ENCODE results near the gene NEU1.
"Not testable (repeated sequence)": the region's sequence is repeated elsewhere in the genome, so short reads cannot be mapped to it uniquely, and the experiment has no call there.

The NEU1 gene

DNA sequence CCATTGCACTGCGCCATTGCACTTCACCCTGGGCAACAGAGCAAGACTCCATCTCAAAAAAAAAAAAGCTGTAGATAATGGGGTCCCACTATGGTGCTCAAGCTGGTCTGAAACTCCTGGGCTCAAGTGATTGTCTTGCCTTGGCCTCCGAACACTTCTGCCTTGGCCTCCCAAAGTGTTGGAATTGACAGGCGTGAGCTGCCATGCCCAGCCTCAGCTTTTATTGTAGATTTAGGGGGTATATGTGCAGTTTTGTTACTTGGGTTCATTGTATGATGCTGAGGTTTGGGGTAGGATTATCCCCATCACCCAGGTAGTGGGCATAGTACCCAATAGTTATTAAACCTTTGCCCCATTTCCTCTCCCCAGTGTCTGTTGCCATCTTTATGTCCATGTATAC is 23.7 kb downstream of the NEU1 start:
- DNase-seq (ENCODE audit: low read depth, low spot score) = no peak

DNA sequence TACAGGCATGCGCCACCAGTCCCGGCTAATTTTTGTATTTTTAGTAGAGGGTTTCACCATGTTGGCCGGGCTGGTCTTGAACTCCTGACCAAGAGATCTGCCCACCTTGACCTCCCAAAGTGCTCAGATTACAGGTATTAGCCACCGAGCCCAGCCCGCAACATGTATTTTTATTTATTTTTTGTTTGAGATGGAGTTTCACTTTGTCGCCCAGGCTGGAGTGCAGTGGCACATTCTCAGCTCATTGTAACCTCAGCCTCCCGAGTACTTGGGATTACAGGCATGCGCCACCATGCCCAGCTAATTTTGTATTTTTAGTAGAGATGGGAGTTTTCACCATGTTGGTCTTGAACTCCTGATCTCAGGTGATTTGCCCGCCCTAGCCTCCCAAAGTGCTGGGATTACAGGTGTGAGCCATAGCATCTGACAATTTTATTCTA is 24.5 kb downstream of the NEU1 start:
- DNase-seq (ENCODE audit: low read depth, low spot score) = not testable (repeated sequence)

DNA sequence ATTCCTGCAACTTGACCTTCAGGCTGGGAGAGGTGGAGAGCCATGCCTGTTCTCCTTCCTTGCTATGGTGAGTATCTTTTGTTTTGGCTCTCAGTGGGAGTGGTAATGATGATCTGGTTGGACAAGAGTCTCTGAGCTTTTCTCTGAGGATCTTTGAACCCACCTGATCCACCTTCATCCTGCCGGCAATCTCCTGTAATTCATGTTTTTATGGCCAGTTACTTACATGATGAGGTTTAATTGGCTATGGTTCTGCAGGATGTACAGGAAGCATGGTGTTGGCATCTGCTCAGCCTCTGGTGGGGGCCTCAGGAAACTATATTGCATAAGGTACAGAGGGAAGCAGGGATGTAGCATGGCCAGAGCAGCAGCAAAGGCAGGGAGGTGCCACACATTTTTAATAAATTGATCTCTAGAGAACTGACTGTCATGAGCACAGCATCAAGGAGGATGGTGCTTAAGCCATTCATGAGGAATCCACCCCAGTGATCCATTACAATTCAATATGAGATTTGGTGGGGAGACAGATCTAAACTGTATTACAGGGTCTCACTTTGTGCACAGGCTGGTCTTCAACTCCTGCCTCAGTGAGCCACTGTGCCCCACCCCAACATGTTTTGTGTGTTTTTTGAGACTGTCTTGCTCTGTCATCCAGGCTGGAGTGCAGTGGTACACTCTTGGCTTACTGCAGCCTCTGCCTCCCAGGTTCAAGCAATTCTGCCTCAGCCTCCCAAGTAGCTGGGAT is 25.1 kb downstream of the NEU1 start:
- DNase-seq (ENCODE audit: low read depth, low spot score) = no peak

DNA sequence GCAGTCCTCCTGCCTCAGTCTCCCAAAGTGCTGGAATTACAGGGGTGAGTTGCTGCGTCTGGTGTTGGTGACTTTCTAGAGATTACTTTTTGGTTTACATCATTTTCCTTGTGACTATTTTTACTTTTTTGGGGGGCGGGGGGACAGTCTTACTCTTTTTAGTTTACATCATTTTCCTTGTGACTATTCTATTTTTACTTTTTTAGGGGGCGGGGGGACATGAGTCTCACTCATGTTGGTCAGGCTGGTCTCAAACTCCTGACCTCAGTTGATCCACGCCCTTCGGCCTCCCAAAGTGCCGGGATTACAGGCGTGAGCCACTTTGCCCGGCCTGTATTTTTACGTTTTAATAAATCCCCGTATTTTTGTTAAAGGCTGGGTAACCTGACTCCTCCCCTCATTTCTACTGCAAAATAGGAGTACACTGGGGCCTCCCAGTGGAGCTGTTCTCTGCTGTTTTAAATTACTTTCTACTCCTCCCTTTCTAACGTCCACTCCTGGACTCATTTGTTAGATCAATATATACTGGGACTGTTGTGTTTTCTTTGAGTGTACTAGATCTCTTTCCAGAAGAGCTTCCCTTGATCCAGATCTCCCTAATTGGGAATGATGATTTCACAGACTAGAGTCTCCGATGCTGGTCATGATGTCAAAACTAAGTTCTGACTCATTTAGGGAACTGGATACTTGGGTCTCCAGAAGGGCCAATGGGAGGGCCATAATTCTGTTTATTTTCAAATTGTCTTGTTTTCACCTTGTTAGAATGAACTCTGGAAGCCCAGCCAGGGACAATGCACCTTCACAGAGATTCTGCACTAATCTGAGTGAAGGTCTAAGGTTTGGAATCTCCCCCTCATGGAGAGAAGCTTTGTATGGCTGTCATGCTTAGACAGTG is 25.9 kb downstream of the NEU1 start:
- DNase-seq (ENCODE audit: low read depth, low spot score) = no peak

DNA sequence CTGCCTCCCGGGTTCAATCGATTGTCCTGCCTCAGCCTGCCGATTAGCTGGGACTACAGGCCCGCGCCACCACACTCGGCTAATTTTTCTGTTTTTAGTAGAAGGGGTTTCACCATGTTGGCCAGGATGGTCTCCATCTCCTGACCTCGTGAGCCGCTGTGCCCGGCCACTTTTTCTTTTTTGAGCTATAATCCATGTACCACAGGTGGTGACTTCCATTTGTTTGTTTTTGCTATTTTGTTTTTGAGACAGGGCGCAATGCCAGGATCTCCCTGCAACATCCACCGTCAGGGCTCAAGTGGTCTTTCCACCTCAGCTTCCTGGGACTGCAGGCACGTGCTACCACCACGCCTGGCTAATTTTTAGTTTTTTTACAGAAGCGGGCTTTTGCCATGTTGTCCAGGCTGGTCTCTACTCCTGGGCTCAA is 26.6 kb downstream of the NEU1 start:
- DNase-seq (ENCODE audit: low read depth, low spot score) = no peak

DNA sequence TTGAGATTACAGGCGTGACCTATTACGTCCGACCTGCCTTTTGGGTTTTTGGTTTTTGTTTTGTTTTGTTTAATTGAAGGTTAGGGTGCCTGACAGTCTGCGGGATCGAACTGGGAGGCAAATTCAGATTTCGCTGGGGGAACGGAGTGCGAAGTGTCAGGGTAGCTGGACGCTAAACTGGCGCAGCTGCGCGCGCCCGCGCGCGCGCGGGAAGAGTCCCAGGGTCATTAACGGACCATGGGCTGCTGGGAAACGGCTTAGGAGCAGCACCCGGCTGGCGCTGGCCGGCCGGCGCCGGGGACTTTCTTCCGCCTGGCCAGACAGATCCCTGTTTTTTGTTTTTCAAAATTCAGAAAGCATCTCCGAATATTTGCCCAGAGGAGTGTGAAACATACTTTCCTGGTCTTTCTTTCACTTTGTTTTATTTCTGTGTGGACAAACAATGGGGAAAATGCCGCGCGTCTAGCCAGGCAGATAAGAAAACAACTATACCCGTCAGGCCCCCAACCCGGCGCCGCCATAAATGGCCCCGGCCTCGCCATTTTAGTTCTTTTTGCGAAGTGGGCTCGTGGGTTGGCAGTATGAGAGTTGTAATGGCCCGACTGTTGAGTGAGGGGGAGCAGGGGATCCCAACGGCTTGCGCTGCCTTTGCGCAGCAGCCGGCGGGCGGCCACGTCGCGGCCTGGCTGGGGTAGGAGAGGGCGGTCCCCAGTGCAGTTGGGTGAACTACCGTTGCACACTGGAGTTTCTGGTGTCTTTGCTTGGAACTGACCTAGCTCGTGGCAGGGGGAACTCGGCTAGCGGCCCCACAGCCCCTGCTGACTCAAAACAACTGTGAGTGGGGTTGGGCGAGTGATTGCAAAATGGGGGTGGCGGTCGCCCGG is 28.0 kb downstream of the NEU1 start:
- peak; percentile 93 for DNase-seq (ENCODE audit: low read depth, low spot score)

DNA sequence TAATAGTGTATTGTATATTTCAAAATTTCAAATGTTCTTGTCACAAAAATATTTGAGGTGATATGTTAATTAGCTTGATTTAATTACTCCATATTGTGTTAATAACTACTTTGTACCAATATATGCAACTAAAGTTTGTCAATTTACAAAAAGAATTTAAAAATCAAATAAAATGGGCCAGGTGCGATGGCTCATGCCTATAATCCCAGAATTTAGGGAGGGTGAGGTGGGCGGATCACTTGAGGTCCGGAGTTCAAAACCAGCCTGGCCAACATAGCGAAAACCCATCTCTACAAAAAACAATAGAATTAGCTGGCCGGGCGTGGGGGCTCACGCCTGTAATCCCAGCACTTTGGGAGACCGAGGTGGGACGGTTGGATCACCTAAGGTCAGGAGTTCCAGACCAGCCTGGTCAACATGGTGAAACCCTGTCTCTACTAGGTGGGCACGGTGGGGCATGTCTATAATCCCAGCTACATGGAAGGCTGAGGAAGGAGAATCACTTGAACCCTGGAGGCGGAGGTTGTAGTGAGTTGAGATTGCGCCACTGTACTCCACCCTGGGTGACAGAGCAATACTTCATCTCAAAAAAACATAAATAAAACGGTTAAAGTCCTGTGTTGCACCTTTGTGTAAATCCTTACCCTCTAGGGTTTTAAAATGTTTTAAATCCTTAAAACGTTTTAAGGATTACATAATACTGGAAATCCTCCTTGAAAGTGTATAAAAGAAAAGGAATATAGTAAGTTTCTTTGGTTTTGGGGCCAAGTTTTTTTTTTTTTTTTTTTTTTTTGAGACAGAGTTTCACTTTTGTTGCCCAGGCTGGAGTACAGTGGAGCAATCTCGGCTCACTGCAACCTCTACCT is 31.0 kb downstream of the NEU1 start:
- DNase-seq (ENCODE audit: low read depth, low spot score) = no peak

DNA sequence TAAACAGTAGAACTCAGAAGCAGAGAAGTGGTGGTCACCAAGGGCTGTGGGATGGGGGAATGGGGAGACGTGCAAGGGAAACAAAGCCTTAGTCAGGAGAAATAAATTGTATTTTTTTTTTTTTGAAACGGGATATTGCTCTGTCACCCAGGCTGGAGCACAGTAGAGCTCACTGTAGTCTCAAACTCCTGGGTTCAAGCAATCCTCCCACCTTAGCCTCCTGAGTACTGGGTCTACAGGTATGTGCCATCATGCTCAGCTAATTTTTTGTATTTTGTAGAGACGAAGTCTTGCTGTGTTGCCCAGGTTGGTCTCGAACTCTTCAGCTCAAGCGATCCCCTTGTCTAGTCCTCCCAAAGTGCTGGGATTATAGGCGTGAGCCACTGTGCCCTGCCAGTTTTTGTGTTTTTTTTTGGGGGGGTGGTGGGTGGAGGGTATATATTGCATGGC is 31.7 kb downstream of the NEU1 start:
- no peak for DNase-seq (ENCODE audit: low read depth, low spot score)

DNA sequence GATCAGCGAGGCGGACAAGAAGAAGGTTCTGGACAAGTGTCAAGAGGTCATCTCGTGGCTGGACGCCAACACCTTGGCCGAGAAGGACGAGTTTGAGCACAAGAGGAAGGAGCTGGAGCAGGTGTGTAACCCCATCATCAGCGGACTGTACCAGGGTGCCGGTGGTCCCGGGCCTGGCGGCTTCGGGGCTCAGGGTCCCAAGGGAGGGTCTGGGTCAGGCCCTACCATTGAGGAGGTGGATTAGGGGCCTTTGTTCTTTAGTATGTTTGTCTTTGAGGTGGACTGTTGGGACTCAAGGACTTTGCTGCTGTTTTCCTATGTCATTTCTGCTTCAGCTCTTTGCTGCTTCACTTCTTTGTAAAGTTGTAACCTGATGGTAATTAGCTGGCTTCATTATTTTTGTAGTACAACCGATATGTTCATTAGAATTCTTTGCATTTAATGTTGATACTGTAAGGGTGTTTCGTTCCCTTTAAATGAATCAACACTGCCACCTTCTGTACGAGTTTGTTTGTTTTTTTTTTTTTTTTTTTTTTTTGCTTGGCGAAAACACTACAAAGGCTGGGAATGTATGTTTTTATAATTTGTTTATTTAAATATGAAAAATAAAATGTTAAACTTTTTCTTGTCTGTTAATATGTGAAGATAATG is 32.9 kb downstream of the NEU1 start:
- peak; percentile 56 for DNase-seq (ENCODE audit: low read depth, low spot score)

DNA sequence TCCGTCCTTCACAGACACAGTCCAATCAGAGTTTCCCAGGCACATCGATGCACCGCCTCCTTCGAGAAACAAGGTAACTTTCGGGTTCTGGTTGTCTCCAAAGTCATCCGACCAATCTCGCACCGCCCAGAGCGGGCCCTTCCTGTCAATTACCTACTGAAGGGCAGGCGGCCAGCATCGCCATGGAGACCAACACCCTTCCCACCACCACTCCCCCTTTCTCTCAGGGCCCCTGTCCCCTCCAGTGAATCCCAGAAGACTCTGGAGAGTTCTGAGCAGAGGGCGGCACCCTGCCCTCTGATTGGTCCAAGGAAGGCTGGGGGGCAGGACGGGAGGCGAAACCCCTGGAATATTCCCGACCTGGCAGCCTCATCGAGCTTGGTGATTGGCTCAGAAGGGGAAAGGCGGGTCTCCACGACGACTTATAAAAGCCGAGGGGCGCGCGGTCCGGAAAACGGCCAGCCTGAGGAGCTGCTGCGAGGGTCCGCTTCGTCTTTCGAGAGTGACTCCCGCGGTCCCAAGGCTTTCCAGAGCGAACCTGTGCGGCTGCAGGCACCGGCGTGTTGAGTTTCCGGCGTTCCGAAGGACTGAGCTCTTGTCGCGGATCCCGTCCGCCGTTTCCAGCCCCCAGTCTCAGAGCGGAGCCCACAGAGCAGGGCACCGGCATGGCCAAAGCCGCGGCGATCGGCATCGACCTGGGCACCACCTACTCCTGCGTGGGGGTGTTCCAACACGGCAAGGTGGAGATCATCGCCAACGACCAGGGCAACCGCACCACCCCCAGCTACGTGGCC is 35.1 kb downstream of the NEU1 start, which contains the start of gene HSPA1B:
Gene HSPA1B, plus strand, starts transcription at position 453 of the 794 bp plus-strand sequence. Its CDS starts 213 bp downstream, at position 666.
- DNase-seq (ENCODE audit: low read depth, low spot score) = peak; percentile 100

DNA sequence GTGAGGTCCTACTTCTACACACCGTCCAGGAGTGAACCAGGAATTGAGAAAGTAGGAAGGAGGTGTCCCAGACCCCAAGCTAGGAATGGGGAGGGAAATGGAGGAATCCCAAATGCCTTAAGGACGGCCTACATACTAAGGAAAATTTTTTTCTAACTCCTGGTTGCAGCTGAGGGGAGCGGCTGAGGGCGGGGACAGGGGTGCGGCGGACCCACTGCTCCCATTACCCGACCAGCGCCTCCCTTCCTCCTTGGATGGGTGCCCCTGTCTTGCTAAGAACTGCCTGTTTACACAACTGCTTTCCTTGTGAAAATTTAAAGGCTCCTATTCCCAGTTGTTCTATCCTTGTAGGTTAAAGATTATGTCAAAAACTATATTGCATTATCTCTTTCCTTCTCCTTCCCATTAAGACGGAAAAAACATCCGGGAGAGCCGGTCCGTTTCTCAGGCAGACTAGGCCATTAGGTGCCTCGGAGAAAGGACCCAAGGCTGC is 35.8 kb downstream of the NEU1 start:
- no peak for DNase-seq (ENCODE audit: low read depth, low spot score)

DNA sequence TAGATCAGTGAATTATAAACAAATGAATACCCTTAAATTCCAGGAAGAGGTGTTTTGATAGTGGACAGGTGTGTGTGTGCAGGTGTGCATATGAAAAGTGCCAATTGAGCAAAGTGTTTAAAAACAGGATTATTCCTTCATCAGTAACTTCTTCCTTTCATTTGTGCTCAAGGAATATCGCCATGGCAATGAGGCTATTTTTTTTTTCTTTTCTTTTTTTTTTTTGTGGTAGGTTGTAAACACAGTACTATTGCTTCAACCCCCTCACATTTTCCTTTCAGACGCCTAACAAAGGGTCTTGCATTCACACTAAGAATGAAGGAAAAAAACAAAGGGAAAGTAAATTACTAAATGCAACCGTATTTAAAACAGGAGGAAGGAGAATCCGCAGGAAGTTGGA is 37.1 kb downstream of the NEU1 start:
- no peak for DNase-seq (ENCODE audit: low read depth, low spot score)

DNA sequence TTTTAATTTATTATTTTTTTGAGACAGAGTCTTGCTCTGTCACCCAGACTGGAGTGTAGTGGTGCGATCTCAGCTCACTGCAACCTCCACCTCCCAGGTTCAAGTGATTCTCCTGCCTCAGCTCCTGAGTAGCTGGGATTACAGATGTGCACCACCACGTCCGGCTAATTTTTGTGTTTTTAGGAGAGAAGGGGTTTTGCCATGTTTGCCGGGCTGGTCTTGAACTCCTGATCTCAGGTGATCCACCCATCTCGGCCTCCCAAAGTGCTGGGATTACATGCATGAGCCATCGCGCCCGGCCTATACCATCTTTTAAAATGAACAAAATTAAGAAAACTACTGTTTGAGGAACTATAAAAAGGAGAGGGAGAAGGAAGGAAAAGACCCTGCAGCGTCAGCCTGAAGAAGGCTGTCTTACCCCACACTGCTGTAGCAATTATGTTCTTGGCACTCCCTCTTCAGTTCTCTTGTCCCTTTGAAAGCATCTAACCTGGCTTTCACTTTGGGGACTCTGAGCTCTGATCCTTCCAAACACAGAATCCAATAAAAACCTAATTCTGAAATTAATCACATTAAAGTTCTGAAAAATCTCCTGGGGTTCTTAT is 38.9 kb downstream of the NEU1 start:
- DNase-seq (ENCODE audit: low read depth, low spot score) = not testable (repeated sequence)

DNA sequence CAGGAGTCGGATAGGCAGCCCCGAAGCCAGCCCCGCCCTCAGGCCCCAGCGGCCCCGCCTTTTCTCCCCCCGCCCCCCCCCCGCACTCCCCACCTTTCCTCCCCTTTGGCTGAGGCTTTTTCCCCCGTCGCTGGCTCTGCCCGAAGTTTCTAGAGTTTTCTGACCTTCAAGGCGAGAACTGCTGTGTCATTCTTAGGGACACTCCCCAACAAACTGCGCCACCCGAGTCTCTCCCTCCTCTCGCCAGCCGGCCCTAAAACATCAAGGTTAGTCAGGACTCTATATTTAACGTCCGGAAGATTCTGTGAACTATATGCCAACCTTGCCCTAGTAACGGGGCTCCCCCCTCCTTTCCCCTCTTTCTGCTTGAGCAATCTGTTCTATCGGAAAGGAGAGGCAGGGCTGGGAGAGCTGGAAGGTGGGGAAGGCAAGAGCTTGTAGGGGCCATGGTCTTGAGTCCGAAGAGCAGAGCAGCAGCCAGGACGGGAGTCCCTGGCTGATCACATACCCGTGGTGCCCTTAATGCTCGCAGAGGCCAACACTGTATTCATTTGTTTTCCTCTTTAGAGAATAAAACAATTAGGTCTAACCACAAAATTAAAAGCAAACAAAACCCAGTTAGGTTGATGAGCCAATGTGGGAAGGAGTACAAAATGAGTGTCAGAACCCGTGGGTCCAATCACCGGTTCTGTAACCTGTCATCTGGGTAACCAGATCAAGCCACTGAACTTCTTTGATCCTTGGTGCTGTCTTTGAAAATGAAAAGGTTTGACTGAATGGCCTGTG is 40.4 kb downstream of the NEU1 start:
- DNase-seq (ENCODE audit: low read depth, low spot score) = peak; percentile 60

DNA sequence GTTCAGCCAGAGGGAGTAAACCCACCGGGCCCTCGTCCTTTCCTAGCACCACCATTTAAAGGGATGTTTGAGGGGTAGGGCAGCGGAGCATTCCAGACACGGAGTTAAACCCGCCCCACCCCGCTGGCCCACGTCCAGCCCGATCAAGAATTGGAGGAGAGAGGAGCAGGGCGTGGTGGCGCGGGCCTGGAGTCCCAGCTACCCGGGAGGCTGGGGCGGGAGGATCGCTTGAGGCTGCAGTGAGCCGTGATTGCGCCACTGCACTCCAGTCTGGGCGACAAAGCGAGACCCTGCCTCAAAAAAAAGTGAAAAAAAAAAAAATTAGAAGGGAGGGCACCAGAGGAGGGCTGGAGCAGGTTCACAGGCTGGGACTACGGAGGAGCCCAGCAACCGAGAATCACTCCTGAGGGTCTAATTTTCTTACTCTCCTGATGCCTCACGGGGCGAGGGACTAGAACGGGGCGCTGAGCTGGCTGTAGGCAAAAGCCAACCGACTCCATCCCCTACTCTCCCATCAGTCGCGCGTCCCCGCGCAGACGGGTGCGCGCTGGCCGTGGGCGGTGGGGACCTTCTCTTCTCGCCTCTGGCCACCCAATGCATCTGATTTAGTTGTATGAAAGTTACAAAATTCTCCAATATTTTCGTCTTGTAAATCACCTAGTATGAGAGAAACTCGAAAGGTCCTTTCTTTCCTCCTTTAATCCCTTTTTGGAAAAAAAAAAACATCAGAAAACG is 41.2 kb downstream of the NEU1 start:
- DNase-seq (ENCODE audit: low read depth, low spot score) = peak; percentile 74

DNA sequence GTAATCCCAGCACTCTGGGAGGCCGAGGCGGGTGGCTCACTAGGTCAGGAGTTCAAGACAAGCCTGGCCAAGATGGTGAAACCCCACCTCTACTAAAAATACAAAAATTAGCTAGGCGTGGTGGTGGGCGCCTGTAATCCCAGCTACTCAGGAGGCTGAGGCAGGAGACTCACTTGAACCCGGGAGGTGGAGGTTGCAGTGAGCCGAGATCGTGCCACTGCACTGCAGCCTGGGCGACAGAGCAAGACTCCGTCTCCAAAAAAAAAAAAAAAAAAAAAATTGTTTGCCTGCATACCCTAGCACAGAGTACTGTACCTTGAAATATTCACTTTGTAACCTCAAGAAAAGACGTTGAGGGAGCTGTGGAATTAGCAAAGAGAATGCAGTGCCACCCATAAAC is 42.2 kb downstream of the NEU1 start:
- DNase-seq (ENCODE audit: low read depth, low spot score) = not testable (repeated sequence)

DNA sequence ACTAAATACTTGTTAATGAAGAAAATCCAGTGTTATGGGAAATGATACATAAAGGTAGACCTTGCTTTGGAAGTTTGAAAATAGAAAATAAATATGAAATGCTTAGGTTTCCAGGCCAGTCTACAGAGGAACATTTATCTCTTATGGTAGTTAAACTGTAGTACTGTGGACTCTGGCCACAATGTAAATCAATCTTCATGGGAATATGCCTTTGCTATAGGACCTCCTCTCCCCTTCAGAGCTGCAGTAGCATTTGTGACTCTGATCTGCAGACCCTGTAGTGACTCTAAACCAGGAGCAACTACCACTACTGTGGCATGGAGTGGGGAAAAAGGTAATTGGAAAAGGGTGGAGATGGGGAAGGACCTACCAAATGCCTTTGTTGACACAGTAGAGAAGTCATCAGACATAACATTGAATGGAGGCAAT is 42.7 kb downstream of the NEU1 start:
- no peak for DNase-seq (ENCODE audit: low read depth, low spot score)
